Activated CD4-positive, CD25-positive, alpha-beta regulatory T cell treated with anti-CD3 and anti-CD28 coated beads, Interleukin-2, amount 50 U/mL, for 72 hours (primary cell): Measurements from ENCODE around the gene RFT1.
A peak's percentile ranks its signal among the peaks of the same experiment; 100 is the strongest.
"Not testable (repeated sequence)": the region's sequence is repeated elsewhere in the genome, so short reads cannot be mapped to it uniquely, and the experiment has no call there.

Experiments
- DNase-seq: peaks from one replicate; pipeline ENCODE4 v3.0.0; 2021

The RFT1 gene

DNA sequence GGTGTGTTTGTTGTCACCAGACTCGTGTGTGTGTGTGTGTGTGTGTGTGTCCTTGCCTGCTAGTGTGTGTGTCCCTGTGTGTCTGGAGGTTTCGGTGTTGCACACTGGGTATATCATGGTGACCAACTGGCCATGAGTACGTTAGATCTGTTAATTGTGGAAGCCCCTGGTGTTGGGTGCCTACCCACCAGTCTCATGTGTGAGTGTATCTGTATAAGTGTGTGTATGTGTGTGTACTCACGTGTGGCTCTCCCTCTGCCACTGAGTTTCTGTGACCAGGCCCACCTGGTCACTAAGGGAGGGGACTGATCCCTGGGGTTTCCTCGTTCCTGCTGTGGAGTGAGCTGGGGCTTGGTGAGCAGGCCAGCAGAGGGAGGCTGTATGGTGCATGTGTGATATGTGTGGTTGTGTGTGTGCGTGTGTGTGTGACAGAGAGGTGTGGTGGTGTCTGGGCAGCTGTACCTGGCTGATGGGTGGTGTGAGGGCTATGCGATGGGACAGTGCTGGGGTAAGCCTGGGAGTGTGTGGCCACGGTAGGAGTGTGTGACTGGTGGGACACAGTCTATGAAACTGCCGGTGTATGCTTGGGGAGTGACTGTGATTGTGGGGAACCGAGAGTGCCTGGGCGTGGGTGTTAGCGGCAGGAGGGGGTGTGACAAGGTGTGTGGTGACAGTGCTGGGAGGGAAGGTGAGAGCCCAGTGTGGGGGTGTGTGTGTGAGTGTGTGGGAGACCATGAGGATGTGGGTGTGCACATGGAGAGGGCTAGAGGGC lies 32.6 kb upstream of the RFT1 start:
- no peak for DNase-seq

DNA sequence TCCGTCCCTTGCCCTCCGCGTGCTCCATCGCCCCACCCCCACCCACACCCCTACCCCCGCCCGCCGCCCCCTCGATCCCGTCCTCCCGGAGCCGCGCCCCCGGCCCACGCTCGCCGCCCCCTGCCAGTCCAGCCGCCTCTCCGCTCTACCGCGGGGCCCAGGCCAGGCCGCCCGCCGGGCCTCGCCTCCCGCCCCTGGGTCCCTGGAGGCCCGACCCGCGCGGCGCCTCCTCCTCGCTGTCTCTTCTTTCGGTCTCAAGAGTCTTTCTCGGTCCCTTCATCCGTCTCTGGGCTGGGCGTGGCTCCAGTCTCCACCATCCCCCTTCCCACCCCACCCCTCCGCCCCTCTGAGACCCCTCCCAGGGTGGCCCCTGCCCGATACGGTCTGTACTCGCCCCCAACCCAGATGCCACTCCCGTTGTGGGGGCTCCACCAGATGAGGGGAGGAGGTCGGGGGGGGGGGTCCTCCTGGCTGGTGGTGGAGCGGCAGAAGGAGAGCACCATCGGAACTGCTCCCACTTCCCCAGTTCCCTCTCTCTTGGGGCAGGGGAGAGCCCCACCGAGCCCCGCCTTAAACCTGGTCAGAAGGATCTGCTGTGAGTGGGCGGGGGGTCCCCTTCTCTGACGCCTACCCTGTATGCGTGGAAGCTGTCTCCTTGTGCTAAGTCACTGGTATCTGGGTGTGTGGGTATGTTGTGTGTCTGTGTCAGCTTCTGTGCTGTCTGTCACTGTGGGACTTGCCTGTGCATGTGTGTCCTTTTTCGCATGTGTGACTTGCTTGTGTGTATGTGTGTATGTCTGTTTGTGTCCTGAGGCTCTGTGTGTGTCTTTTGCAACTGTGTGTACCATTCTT lies 31.8 kb upstream of the RFT1 start:
- DNase-seq: peak; percentile 50

DNA sequence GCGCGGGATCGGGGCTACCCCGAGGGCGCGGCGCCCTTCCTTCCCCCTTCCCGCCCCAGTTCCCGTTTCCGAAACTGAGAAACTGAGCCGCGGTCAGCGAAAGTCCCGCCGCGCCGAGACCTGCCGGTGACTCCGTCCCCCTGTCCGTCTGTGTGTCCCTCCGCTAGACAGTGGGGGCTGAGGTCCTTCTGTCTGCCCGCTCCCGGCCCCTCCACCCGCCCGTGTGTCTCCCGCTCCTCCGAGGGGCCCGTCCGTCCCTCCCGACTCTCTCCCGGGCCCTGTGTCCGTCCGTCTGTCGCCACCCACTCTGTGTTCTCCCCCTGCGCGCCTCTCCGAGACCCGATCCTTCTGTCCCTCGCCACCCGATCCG lies 31.2 kb upstream of the RFT1 start:
- DNase-seq: peak; percentile 51

DNA sequence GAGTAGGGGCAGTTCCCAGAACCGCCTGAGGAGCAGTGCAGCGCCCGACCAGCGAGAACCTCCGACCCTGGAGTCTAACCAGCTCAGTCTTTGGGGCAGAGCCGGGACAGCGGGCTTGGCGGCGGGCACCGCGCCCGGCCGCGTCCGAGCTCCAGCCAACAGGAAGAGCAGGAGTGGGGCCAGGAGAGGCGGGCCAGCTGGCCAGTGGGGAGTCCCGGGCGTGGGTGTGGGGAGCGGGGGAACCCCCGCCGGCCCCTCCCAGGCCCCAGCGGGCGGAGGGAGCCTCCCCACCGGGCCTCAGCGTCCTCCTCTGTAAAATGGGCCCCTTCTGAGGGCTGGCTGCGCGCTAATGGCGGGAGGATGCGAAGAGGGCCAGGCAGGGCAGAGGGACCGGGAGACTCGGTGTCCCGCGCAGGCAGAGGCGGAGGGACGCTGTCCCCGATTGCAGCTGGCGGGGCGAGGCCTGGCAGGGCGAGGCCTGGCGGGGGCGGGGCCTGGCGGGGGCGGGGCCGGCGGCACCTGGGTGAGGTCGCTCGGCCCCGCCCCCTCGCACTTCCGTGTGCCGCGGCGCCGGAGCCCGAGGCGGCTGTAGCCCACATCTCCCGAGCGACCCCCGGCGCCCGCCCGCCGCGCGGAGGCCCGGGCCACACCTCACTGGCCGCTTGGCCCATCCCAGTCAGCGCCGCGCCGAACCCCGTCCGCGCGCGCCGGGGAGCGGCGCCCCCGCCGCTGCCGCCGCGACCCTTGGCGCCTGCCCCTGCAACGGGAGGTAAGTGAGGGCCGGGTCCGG lies 30.6 kb upstream of the RFT1 start, which contains the start of gene PRKCD:
PRKCD (plus strand) TSS at position 550 of the 790 bp plus-strand sequence. CDS start 17,214 bp downstream, outside the sequence.
- DNase-seq: peak; percentile 75

DNA sequence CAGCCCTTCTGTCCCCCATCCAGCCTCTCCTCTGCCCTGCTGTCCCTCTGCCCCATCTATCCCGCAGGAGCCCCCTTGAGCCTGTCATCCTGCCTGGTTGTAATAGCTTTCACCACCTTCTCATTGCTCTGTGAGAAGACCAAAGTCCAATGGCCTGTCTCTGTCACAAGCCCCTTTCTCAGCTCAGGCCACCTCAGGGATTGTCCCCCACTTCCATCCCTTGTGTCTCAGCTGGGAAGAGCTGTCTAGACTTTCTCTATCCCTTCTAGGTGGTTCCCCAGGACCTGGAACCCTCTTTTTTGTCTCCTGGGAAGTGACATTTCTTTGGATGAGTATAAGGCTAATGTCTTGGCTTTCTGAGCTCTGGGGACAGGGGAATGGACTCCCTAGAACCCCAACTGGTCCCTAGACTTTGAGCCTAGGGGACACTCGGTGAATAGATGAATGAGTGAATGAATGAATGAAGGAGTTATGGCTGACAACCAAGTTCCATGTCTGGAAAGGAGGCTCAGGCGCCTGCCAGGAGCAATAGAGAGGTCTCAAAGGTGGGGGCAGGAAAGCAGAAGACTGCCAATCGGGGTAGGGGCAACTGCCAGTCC lies 29.9 kb upstream of the RFT1 start:
- no peak for DNase-seq

DNA sequence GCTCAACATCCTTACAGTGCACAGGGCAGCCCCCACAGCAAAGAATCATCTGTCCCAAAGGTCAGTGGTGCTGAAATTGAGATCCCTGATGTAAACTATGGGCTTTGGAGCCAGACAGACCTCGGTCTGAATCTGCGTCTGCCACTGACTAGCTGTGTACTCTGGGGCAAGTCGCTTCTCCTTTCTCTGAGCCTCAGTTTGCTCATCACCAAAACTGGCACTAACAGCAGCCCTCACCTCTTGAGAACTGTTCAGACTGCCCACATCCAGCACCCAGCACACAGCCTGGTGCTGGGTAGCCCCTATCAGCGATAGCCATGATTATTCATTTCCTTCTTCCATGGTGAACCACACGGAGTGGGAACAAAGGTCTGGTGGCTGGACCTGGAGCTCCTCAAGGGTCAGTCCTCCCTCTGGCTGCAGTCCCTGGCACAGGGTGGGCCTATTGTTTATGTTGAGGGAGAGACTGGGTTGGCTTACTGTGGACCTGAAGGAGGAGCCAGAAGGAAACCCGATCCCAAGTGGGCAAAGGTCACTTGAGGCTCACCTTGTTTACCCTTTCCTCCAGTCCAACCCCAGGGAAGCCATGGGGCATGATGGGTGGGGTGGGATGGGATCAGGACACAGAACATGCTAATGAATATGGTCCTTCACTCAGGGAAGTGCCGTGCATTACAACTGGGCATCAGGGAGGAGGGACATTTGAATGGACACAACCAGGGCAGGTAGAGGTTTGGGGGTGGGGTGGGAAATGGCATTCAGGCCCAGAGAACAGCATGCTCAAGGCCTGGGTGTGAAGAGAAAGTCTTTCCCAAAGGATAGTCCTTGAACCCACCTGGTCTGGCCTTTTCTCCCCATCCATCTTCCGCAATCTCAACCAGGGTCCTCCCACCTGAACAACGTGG lies 29.2 kb upstream of the RFT1 start:
- no peak for DNase-seq

DNA sequence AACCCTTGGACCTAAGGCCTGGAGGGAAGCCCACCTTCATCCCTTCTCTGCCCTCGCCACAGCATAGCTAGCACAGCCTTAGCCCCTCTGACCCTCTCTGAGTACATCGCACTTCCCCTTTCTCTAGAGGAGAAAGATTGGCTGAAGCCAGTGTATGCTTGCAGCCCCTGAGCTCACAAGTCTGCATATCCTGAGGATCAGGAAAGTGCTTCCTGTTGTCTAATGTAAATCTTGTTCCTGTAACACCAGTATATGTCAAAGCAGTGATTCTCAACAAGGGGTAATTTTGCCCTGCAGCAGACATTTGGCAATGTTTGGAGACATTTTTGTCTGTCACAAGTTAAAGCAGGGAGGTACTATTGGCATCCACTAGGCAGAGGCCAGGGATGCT lies 28.5 kb upstream of the RFT1 start:
- no peak for DNase-seq

DNA sequence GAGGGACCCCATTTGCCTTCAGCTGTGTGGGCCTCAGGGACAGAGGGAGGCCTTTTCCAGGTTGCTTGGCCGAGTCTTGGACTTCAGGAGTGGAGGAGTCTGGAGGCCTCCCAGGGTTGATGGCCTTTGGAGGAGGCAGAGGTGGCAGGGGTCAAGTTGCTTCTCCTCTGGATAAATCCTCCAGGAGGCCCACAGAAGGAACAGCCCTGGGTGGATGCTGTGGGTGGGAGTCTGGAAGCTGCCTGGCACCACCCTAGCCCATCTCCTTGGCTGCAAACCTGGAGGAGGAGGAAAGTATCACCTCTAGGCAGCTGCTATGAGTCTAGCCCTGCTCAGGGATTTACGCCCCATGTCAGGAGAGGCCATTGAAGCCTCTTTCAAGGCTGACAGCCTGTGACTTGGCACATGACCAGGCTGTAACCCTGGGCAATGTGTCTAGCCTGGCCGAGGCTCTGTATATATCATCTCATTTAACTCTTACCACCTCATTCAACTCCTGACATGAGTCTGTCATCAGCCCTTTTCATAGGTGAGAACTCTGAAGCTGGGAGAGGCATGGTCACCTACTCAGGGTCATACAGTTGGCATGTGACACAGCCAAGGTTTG lies 27.8 kb upstream of the RFT1 start:
- no peak for DNase-seq

DNA sequence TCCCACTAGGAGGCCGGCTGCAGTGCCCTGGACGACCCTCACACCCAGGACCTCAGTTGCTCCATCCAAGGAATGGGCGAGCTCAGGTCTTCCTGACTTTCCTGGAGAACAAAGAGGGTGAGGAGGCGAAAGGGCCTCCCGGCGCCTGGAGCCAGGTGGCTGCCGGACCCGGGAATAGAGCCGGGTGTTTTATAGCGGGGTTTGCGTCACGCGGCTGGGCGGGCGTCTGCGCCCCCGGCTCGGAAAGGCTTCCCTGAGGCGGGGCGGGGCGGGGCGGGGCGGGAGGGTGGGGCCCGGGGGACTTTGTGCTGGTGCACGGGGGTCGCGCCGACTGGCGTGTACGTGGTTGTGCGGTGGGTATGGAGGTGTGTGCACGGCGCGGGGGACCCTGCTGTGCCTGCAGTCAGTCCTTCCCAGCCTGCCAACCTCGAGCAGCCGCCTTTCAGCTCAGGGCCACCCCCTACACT lies 26.2 kb upstream of the RFT1 start:
- no peak for DNase-seq

DNA sequence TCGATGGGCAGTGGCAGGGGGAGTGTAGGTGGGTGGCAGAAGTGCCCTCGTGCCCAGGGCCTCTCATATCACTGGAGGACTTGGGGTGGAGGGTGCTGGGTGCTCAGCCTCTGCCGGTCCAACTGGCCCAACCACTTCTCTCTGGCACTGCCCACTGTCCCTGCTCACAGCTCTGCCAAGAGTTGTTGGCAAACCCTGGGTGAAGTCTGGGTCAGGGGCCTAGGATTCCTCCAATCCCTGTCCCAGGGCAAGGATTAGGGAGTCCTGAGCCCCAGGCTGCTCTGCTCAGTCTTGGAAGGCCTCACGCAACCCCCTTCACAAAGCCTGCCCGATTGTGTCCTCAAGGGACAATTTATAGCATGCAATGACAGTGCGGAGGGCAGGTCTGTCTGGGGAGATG lies 25.5 kb upstream of the RFT1 start:
- no peak for DNase-seq

DNA sequence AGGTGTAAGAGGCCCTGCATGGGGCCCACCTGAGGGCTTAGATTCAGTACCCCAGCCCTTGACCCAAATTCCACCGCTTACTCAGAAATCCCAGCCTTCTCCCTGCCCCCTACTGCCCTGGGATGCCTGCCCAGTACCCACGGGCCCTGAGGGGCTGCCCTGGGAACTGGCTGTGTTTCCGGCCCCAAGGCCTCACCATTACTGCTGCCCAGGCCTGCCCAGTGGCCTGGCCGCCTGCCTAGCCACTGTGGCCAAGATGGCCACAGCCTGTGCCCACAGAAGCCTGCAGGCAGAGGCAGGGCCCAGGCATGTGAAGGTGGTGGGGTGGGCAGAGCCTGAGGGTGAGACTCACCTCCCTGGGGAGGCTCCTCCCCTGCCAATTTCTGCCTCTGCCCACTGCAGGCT lies 24.6 kb upstream of the RFT1 start:
- DNase-seq: no peak

DNA sequence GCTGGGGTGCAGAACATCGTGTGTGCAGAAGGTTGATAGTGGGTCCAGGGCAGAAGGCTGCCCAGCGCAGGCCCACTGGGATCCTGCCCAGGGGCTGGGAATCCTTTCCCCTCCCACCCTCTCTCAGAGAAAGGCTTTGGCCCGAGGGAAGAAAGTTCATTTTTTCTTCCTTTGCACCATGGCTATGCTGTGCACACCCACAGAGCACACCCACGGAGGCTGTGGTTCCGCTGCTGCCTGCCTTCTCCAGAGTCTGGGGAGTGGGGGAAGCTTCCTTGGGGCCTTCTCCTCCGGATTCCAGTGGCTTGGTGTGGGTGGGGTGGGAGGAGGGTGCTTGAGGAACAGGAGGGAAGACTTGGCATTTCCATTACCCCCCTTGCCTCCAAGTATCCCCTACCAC lies 23.7 kb upstream of the RFT1 start:
- no peak for DNase-seq

DNA sequence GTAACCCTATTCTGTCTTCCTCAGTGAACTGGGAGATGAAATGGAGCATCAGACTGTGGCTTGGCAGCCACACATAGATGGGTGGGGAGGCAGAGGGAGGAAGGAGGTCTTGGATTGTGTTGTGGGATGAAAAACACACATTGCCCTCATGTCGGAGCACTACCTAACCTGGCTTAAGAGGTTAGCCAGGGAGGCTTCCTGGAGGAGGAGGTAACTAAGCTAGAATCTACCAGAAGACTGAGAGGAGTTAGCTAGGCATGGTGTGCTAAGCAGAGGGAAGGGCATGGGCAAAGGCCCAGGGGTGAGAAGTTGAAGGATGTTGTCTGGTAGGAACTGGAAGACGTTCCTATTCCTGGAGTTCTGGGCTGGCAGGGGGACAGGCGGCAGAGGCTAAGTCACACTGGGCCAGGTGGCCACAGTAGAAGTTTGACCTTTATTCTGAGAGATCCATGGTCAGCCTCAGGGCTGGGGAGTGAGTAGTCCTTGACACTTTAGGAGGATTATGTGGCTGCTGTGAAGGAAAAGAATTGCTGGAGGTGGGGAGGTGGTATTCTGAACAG lies 23.1 kb upstream of the RFT1 start:
- no peak for DNase-seq

DNA sequence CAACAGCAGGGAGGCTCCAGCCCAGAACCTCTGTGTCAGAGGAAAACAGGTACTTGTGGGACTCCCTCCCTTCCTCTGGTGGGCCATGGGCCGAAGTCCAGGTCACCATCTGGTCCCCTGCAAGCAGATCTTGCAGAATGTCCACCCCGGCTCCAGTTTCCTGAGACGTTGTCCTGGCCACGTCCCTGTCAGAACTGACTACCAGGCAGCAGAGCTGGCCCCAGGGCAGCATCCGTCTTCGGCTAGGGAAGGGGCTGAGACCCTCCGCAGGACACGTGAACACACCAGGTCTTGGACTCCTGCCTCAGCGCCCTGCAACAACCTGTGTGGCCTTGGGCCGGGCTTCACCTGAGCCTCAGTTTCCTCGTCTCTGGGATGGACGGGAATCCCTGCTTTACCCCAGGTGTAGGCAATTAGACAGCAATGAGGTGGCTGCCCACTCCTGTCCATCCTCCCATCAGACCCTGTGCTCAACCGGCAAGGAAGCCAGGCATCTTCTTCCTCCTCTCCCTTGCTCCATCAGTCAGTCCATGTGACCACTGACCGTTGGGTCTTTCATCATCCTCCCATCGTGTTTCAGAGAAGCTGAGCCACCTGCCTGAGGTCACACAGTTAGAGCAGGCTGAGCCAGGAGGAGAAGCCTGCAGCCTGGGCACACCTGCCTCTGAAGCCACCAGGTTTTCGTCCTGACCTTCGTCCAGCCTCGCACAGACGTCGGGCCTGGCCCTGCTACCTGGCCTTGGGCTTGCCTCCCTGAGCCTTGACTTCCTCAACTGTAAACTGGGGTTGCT lies 21.8 kb upstream of the RFT1 start:
- DNase-seq: no peak

DNA sequence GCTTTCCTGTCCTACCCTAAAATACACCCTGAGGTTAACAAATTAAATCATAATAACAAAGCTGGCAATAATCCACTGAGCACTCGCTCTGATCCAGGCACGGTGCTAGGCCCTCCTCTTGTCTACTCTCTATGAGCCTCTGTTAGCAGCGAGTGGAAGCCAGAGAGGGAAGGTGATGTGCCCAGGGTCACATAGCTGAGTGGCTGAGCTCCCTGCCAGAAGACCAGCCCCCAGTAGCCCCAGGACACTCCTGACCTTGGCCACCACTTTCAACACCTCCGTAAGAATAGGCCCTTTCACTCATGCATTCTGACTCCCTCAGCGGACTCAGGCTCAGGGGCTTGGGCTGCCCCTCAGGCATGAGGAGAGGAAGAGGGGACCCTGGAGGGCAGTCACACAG lies 21.2 kb upstream of the RFT1 start:
- no peak for DNase-seq

DNA sequence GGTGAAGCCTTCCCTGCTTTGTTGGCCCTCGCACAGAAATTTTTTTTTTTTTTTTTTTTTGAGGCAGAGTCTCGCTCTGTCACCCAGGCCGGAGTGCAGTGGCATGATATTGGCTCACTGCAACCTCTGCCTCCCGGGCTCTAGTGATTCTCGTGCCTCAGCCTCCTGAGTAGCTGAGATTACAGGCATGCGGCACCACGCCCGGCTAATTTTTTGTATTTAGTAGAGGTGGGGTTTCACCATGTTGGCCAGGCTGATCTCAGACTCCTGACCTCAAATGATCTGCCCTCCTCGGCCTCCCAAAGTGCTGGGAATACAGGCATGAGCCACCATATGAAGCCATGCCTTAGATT lies 20.8 kb upstream of the RFT1 start:
- DNase-seq: not testable (repeated sequence)

DNA sequence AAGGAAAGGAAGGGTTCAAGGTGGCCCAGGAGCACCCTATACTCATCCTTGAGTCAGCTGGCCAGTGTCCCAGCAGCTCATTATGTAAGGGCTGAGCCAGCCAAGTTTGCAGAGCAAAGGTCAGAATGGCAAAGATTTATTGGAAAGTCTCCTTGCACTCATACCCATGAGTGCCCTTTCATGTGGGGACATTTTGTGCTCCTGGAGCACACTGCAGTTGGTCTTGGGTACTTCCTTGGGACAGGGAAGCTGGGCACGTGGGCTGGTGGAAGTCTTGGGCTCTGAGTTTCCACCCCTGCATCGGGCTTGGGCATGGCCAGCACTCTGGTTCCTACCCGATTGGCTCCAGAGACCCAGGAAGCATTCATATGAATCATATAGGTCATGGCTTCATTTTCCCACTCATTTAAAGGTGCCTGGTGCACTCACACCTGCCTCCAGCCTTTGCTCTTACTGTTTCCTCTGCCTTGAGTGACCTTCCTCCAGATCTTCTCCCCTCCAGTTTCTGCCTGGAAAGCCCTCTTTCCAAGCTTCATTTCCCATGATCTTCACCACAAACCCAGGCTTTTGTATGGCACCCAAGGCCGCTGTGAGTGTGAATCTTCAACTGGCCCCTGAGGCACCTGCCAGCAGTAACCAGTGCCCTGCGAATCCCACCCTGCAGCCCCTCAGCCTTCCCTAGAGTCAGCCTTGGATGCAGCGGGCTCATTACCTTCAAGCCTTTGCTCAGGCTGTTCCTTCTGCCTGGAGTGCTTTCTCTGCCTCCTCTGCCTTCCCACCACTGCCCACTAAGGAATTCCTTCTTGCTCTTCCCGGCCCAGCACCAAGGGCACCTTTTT lies 20.2 kb upstream of the RFT1 start:
- DNase-seq: no peak

DNA sequence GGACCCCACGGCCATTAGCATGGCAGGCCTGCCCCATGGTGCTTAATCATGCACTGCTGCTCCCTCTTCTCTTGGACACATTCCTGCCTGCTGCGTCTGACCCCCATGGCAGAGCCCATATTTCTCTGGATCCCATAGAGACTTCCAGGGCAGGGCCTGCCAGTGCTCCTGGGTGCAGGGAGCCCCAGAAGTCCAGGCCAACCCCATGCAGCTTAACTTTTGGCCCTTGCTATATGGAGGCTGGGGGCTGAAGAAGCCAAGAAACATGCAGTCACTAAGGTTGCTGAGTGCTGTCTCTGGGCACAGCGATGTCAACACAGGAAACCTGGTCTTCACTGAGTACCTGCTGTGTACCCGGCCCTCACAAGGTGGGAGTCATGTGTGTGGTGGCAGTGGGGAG lies 19.5 kb upstream of the RFT1 start:
- DNase-seq: no peak

DNA sequence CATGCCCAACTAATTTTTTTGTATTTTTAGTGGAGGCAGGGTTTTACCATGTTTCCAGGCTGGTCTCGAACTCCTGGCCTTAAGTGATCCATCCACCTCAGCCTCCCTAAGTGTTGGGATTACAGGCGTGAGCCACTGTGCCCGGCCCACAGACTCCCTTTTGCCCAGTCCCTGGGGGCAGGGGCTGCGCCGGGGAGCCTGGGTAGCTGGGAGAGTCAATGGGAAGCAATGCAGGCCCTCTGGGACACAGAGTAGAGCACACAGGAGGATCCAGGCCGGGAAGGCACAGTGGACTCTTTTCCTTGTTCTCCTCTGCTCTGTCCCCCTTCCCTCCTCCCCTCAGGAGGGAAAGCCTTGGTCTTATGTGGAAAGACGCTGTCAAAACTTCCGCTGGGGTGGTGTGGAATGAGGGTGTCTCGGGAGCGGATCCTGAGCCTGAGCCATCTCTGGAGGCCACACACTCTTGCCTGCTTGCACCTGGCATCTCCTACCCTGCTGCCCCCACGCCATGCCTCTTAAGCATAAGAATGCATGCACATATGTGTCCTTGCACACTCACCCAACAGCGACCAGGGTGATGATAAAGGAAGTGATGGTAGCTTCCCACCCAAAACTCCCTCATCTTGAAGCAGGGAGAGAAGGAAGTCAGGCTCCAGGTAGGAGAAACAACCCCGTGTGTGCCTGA lies 18.9 kb upstream of the RFT1 start:
- no peak for DNase-seq
